Gastrocnemius medialis (tissue), 4 donors: Measurements from ENCODE around the gene COX14. TPM values are rescaled to one million over a fixed set of nuclear protein-coding genes. Genes with fewer than 3 reads are reported as not detected.
A peak's percentile ranks its signal among the peaks of the same experiment; 100 is the strongest.

Source experiments
- ATAC-seq, 2 donors: fragments of 150-250 bp; one replicate each; pipeline ENCODE4 v1.9.1; 2016
- DNase-seq, 2 donors: peaks; one replicate each; pipeline ENCODE4 v3.0.0-alpha.2; 2019
- H3K27ac ChIP-seq, 4 donors: fragments of 200-600 bp; sonication (generic); 1 replicate in 1 of 4; 2 replicates in 3 of 4; pipeline ENCODE4 v1.5.1; 2016 to 2018; ENCODE audit warnings: mild to moderate bottlenecking in 2 of 4, moderate library complexity in 1 of 4
- H3K27me3 ChIP-seq, 3 donors: fragments of 200-600 bp; sonication (generic) in 2 of 3; 1 replicate in 1 of 3; 2 replicates in 2 of 3; pipeline versions ENCODE4 v1.5.1 to v1.6.0; 2016 to 2019; ENCODE audit warnings: mild to moderate bottlenecking in 1 of 3, moderate library complexity in 1 of 3
- H3K36me3 ChIP-seq, 2 donors: fragments of 200-600 bp; sonication (generic) in 1 of 2; one replicate each; pipeline ENCODE4 v1.5.1; 2017 to 2018
- H3K4me1 ChIP-seq, 2 donors: fragments of 200-600 bp; sonication (generic) in 1 of 2; one replicate each; pipeline ENCODE4 v1.5.1; 2016 to 2017; ENCODE audit warnings: mild to moderate bottlenecking in 2 of 2
- H3K4me3 ChIP-seq, 4 donors: fragments of 200-600 bp; sonication (generic) in 3 of 4; 1 replicate in 1 of 4; 2 replicates in 3 of 4; pipeline ENCODE4 v1.5.1; 2016 to 2019; ENCODE audit warnings: mild to moderate bottlenecking in 2 of 4
- H3K9me3 ChIP-seq, 3 donors: fragments of 200-600 bp; sonication (generic) in 2 of 3; 1 replicate in 1 of 3; 2 replicates in 2 of 3; pipeline ENCODE4 v1.5.1; 2016 to 2019
- CTCF ChIP-seq, 5 experiments: fragments of 450-650 bp in 3 of 5; fragments of 200-600 bp in 2 of 5; sonication (generic) in 2 of 5; IDR thresholded peaks in 4 of 5; conservative IDR thresholded peaks in 1 of 5; 1 replicate in 4 of 5; 2 replicates in 1 of 5; pipeline ENCODE4 v1.5.1; 2016 to 2019; ENCODE audit warnings: antibody characterized with exemption in 5 of 5, mild to moderate bottlenecking in 3 of 5, moderate library complexity in 3 of 5
- POLR2A ChIP-seq, 2 donors: fragments of 450-650 bp; IDR thresholded peaks; one replicate each; pipeline ENCODE4 v1.6.1; 2017; ENCODE audit warnings: antibody characterized with exemption in 2 of 2, mild to moderate bottlenecking in 2 of 2, moderate library complexity in 2 of 2
- in situ Hi-C, 4 donors: fragments of 200-750 bp; cut with MboI; loops; one replicate each; pipeline versions ENCODE4 v1.15.0 to v1.8.0; 2017; ENCODE audit warnings: low sequenced_read_pairs in 4 of 4
- intact Hi-C: fragments of 100-400 bp; cut with DNase I; formaldehyde crosslinking; loops from one replicate; pipeline ENCODE4 v1.15.1; 2023; ENCODE audit warnings: low total_unique reads
- total RNA-seq, 4 donors: library from RNA; depleted of rRNA; stranded (reverse); fragments of >200 nt; gene quantifications; one replicate each; pipeline versions ENCODE4 v1.1.0 to v1.2.3, GENCODE V29; 2016

Gene COX14
- total RNA-seq, 4 donors from 2014 or later: 98.8 to 137 (median 106) TPM

- intact Hi-C loops (no loop called here), in situ Hi-C loops (no loop called here)
- peaks cover 29 to 49% of the 10 kb centered on the region in 2 donors for H3K4me1 ChIP-seq
- no peak overlapping the region for H3K4me3 ChIP-seq
- H3K27me3 ChIP-seq: no peaks in the 10 kb centered on the region
- DNase-seq (peak in 1 of 2 donors; percentile 58), ATAC-seq (peak; percentile 39 to 73)
- H3K36me3 ChIP-seq: peaks cover 0 to 12% of the 10 kb centered on the region in 2 donors
- peak overlapping the region; percentile 37 to 79 (median 57) for H3K27ac ChIP-seq
- H3K9me3 ChIP-seq: no peaks in the 10 kb centered on the region
- no peak for TF ChIP-seq POLR2A (IDR thresholded peaks at IDR 0.05)
- TF ChIP-seq CTCF (IDR thresholded peaks at IDR 0.05 in 4 of 5, conservative IDR thresholded peaks at IDR 0.05 in 1 of 5): no peak
These were observed 5.1 kb downstream of the COX14 start for GRCh38 chr12:50117057-50117622.

- Histone ChIP-seq H3K4me1 (peaks cover 14 to 32% of the 10 kb centered on the region in 2 donors), H3K27ac (peak overlapping the region in 2 of 4 donors; percentile 7 to 22), H3K9me3 (no peaks in the 10 kb centered on the region), H3K4me3 (no peak overlapping the region), H3K36me3 (peaks cover 0 to 30% of the 10 kb centered on the region in 2 donors), H3K27me3 (no peaks in the 10 kb centered on the region)
- in situ Hi-C loops (no loop called here), intact Hi-C loops (no loop called here)
- TF ChIP-seq POLR2A (IDR thresholded peaks at IDR 0.05) (no peak), CTCF (IDR thresholded peaks at IDR 0.05 in 4 of 5, conservative IDR thresholded peaks at IDR 0.05 in 1 of 5) (no peak)
- ATAC-seq (no peak), DNase-seq (no peak)
These were observed 7.4 kb downstream of the COX14 start for GRCh38 chr12:50119387-50119786.

GRCh38 chr12:50120521-50120920, 8.5 kb downstream of the COX14 start:
- no peak overlapping the region for H3K4me3 ChIP-seq
- peak overlapping the region in 1 of 4 donors; percentile 7 for H3K27ac ChIP-seq
- H3K36me3 ChIP-seq: peaks cover 0 to 30% of the 10 kb centered on the region in 2 donors
- TF ChIP-seq POLR2A (IDR thresholded peaks at IDR 0.05) (no peak), CTCF (IDR thresholded peaks at IDR 0.05 in 4 of 5, conservative IDR thresholded peaks at IDR 0.05 in 1 of 5) (no peak)
- ATAC-seq (no peak), DNase-seq (no peak)
- H3K27me3 ChIP-seq: no peaks in the 10 kb centered on the region
- H3K9me3 ChIP-seq: no peaks in the 10 kb centered on the region
- in situ Hi-C loops (no loop called here), intact Hi-C loops (no loop called here)
- H3K4me1 ChIP-seq: peaks cover 12 to 26% of the 10 kb centered on the region in 2 donors

- H3K36me3 ChIP-seq: peaks cover 0 to 30% of the 10 kb centered on the region in 2 donors
- no peak overlapping the region for H3K4me3 ChIP-seq
- in situ Hi-C loops: no loop called here
- TF ChIP-seq POLR2A (IDR thresholded peaks at IDR 0.05) (no peak), CTCF (IDR thresholded peaks at IDR 0.05 in 4 of 5, conservative IDR thresholded peaks at IDR 0.05 in 1 of 5) (no peak)
- peaks cover 12 to 21% of the 10 kb centered on the region in 2 donors for H3K4me1 ChIP-seq
- intact Hi-C loops: no loop called here
- H3K27me3 ChIP-seq: no peaks in the 10 kb centered on the region
- peak overlapping the region in 1 of 4 donors; percentile 7 for H3K27ac ChIP-seq
- H3K9me3 ChIP-seq: no peaks in the 10 kb centered on the region
- no peak for ATAC-seq
- no peak for DNase-seq
These were observed 8.9 kb downstream of the COX14 start for GRCh38 chr12:50120953-50121352.

GRCh38 chr12:50121641-50122040, 9.6 kb downstream of the COX14 start:
- DNase-seq (no peak), ATAC-seq (no peak)
- no peak overlapping the region for H3K27ac ChIP-seq
- H3K27me3 ChIP-seq: no peaks in the 10 kb centered on the region
- in situ Hi-C loops: no loop called here
- H3K9me3 ChIP-seq: no peaks in the 10 kb centered on the region
- H3K4me1 ChIP-seq: peaks cover 7 to 14% of the 10 kb centered on the region in 2 donors
- H3K36me3 ChIP-seq: peaks cover 0 to 30% of the 10 kb centered on the region in 2 donors
- H3K4me3 ChIP-seq: no peak overlapping the region
- TF ChIP-seq CTCF (IDR thresholded peaks at IDR 0.05 in 4 of 5, conservative IDR thresholded peaks at IDR 0.05 in 1 of 5) (no peak), POLR2A (IDR thresholded peaks at IDR 0.05) (no peak)
- intact Hi-C loops: no loop called here
